Lower lobe of right lung (tissue), 2 donors: ENCODE data around the gene ANKRD28. TPM values are rescaled to one million over a fixed set of nuclear protein-coding genes. Genes with fewer than 3 reads are reported as not detected.

Experiments used
- ATAC-seq, 2 donors: fragments of 200-7000 bp; cut with Tn5 transposase; one replicate each; pipeline ENCODE4 v1.9.1; 2020 to 2022; ENCODE audit warnings: mild to moderate bottlenecking in 2 of 2, moderate library complexity in 2 of 2
- DNase-seq: peaks from one replicate; pipeline ENCODE4 v3.0.0-alpha.2; 2020
- H3K27ac ChIP-seq: fragments of 200-600 bp; one replicate; pipeline ENCODE4 v1.8.0; 2022
- H3K27me3 ChIP-seq: fragments of 200-600 bp; one replicate; pipeline ENCODE4 v1.8.0; 2022; ENCODE audit warnings: low read depth
- H3K36me3 ChIP-seq: fragments of 200-600 bp; one replicate; pipeline ENCODE4 v1.8.0; 2022; ENCODE audit warnings: mild to moderate bottlenecking
- H3K4me1 ChIP-seq: fragments of 200-600 bp; one replicate; pipeline ENCODE4 v1.8.0; 2022
- H3K4me3 ChIP-seq: fragments of 200-600 bp; one replicate; pipeline ENCODE4 v1.8.0; 2022; ENCODE audit warnings: mild to moderate bottlenecking
- H3K9me3 ChIP-seq: fragments of 200-600 bp; one replicate; pipeline ENCODE4 v1.8.0; 2022
- intact Hi-C: fragments of 100-400 bp; cut with DNase I; formaldehyde crosslinking; loops from one replicate; pipeline ENCODE4 v1.11.0; 2022
- total RNA-seq: library from RNA; stranded (reverse); fragmentation: NEBNext Ultra II Directional; extraction: Animal tissue kit (Norgen Biotek cat#: 25700); gene quantifications from one replicate; pipeline ENCODE4 v1.2.1, GENCODE V29; 2021
- TF ChIP-seq, protein P1 (sequence below): fragments of 200-600 bp; IDR thresholded peaks from one replicate; pipeline ENCODE4 v1.8.0; 2022; ENCODE audit warnings: antibody characterized with exemption, mild to moderate bottlenecking
- donor health status: DM: no; HTN: yes; CAD: no; lungs with severe emphysema.

The ANKRD28 gene
- total RNA-seq, 1 donor from 2014 or later: 57.2 TPM

DNA sequence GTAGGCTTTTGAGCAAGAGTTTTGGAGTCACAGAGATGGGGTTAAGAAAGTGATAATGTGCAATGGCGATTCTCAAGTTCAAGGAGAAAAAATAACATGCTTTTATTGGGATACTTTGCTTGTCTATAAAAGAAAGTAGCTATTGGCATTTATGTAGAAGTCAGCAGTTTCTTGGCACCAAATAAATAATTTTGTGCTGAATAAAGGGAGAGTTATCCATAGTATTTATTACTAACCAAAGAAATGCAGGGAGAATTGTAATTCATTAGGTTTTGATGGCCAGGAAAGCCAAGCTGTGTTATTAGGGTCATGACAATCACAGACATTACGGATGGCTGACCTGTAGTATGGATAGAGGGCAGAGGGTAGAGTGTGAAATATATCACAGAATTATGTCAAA, 163.1 kb downstream of the ANKRD28 start:
- no peaks in the 10 kb centered on the region for H3K9me3 ChIP-seq
- H3K27ac ChIP-seq: no peak overlapping the region
- intact Hi-C loops: no loop called here
- ATAC-seq: no peak
- no peak overlapping the region for H3K4me3 ChIP-seq
- no peak for DNase-seq
- no peaks in the 10 kb centered on the region for H3K27me3 ChIP-seq
- TF ChIP-seq, protein P1, sequence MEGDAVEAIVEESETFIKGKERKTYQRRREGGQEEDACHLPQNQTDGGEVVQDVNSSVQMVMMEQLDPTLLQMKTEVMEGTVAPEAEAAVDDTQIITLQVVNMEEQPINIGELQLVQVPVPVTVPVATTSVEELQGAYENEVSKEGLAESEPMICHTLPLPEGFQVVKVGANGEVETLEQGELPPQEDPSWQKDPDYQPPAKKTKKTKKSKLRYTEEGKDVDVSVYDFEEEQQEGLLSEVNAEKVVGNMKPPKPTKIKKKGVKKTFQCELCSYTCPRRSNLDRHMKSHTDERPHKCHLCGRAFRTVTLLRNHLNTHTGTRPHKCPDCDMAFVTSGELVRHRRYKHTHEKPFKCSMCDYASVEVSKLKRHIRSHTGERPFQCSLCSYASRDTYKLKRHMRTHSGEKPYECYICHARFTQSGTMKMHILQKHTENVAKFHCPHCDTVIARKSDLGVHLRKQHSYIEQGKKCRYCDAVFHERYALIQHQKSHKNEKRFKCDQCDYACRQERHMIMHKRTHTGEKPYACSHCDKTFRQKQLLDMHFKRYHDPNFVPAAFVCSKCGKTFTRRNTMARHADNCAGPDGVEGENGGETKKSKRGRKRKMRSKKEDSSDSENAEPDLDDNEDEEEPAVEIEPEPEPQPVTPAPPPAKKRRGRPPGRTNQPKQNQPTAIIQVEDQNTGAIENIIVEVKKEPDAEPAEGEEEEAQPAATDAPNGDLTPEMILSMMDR: no peak
- H3K4me1 ChIP-seq: peaks cover 35% of the 10 kb centered on the region
- no peaks in the 10 kb centered on the region for H3K36me3 ChIP-seq

DNA sequence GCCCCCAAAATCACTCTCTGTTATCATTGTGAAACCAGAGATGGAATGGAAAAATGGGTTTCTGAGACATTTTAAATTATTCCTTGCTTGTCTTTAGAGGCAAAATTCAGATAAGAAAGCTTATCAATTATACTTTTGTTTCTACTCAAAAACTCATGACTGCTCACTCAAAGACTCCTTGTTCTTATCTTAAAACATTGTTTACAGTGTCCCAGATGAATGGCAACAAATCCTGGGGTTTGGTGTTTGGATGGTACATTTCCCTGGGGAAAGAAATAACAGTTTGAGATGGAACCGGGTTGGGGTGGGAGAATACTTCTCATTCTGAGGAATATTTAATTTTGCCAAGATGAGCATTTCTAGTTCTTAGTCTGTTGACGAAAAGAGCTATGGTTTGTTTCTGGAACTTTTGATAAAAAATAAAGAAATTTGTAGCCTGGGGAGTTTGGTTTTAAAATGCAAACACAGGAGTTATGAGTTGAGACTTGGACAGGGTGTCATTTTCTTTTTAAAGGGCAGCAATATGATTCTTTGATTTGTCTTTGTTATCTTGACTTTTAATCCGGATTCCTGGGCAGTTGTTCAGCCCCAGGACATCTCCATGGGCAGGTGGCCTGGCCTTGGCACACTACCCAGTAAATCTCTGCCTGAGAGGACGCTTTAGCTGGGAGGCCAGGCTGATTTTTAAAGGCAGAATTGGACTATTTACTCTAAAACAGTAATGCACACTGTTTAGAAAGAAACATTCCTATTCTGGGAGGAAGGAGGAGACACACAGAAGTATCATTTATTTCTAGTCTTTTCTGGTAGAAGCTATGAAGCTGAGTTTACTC, 163.8 kb downstream of the ANKRD28 start:
- H3K4me3 ChIP-seq: no peak overlapping the region
- H3K9me3 ChIP-seq: no peaks in the 10 kb centered on the region
- peaks cover 35% of the 10 kb centered on the region for H3K4me1 ChIP-seq
- H3K36me3 ChIP-seq: no peaks in the 10 kb centered on the region
- ATAC-seq: no peak
- no peak overlapping the region for H3K27ac ChIP-seq
- no peaks in the 10 kb centered on the region for H3K27me3 ChIP-seq
- TF ChIP-seq, protein P1: no peak
- no peak for DNase-seq
- intact Hi-C loops: no loop called here

DNA sequence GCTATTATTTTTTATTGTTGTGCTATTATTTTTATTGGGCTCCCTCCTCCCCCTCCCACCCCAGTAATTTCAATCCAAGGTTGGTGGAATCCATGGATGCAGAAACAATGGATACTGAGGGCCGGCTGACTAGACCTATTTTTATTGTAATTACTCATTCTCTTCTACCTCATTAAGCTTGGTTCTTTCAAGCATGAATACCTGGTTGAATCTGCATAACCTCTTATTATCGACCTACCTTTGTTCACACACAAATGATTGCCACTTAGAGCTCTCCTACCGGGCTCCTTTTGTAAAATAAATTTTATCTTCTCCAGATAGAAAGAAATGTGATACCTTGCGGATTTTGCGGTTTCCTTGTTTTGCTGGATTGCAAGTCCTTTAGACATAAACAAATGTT, 164.6 kb downstream of the ANKRD28 start:
- no peak for DNase-seq
- TF ChIP-seq, protein P1: no peak
- peaks cover 35% of the 10 kb centered on the region for H3K4me1 ChIP-seq
- no peak overlapping the region for H3K27ac ChIP-seq
- ATAC-seq: no peak
- no peaks in the 10 kb centered on the region for H3K27me3 ChIP-seq
- no peaks in the 10 kb centered on the region for H3K9me3 ChIP-seq
- no peak overlapping the region for H3K4me3 ChIP-seq
- H3K36me3 ChIP-seq: no peaks in the 10 kb centered on the region
- intact Hi-C loops: no loop called here

DNA sequence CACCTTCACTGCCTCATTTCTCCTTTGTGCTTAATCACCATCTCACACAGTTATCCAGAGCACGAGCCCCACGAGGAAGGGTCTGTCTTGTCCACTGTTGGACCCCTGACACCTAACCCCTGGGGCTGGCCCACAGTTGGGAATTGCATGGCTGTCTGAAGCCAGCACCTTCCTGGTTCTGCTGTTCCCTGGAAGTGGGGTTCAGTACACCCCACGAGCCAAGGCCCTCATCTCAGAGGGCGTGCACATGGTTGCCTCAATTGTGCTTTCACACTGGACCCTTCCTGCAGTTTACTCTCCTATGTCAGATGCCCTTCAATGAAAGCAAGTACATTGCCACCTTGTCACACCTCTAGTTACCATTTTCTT, 165.6 kb downstream of the ANKRD28 start:
- TF ChIP-seq, protein P1: no peak
- intact Hi-C loops: no loop called here
- ATAC-seq: no peak

DNA sequence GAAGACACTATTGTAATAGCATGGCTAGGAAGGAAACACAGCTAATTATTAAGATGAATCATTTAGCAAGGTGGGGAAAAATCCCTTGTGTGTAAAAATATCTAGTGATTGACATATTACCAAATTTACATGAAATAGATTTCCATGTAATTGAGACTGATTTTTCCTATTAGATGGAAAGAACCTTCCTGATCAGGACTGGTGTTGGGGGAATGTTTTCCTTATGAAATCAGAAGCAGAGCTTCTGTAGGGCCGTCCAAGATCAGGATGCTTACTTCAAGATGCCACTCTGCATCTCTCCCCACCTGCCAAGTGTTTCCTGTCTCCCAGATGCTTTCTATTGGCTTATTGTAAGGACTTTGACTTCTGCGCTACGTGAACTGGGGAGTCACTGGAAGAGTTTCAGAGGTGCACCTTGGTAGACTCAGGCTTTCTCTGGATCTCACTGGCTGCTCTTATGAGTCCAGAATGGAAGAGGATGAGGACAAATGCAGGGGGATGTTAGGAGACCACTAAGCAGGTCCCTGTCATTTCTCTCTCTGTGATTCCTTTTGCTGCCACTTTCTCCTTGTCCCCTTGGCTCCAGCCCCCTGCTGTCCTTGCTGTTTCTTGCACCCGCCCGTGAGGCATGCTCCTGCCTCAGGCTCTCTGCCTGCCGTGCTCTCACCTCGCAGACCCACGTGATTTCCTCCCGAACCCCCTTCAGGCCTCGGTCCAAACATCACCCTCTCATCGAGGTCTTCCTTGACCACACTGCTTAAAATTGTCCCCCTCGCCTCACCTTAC, 166.2 kb downstream of the ANKRD28 start:
- Histone ChIP-seq H3K36me3 (no peaks in the 10 kb centered on the region), H3K27ac (no peak overlapping the region), H3K4me3 (no peak overlapping the region), H3K9me3 (no peaks in the 10 kb centered on the region), H3K4me1 (peaks cover 23% of the 10 kb centered on the region), H3K27me3 (no peaks in the 10 kb centered on the region)
- ATAC-seq: no peak
- no peak for DNase-seq
- TF ChIP-seq, protein P1: no peak
- intact Hi-C loops: no loop called here

More for the DNA sequence above, 165.6 kb downstream of the ANKRD28 start:
- Histone ChIP-seq H3K36me3 (no peaks in the 10 kb centered on the region), H3K4me1 (peaks cover 28% of the 10 kb centered on the region), H3K27ac (no peak overlapping the region), H3K27me3 (no peaks in the 10 kb centered on the region), H3K9me3 (no peaks in the 10 kb centered on the region), H3K4me3 (no peak overlapping the region)
- no peak for DNase-seq
